Measurements from ENCODE around the gene NUDCD3. TPM values are rescaled to one million over a fixed set of nuclear protein-coding genes. Genes with fewer than 3 reads are reported as not detected.

Gene NUDCD3
- total and polyA plus RNA-seq, 2 experiments from 2014 or later = 35.7 to 42.7 TPM

DNA sequence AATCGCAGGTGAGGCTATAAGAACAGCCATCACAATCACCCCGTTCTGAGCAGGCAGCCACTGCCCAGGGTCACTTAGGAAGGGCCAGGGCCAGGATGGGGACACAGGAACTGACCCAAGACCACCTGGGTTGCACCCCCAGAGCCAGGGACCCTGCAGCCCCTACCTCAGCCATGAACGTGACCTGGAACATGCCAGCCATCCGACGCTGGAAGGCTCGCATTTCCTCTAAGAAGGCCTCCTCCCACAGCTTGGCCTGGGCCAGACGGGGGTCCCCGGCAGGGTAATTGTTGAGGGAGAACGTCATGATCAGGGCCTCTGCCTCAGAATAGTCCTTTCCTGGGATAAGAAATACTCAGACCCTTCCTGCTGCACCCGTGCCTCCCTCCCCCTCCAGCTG, 45.6 kb upstream of the NUDCD3 start:
- Mint-ChIP-seq H3K27ac (no peak overlapping the region), H3K4me3 (no peak overlapping the region), H3K4me1 (no peaks in the 10 kb centered on the region; the same call in 2 of the 3 replicates), H3K36me3 (ENCODE audit: low read depth) (no peaks in the 10 kb centered on the region; the same call in 2 of the 3 replicates), H3K9me3 (no peaks in the 10 kb centered on the region), H3K27me3 (ENCODE audit: insufficient read depth, low read depth, poor library complexity) (peaks cover 15% of the 10 kb centered on the region)
- no peak overlapping the region for H3K4me2 ChIP-seq
- no peaks in the 10 kb centered on the region for H3K9me2 ChIP-seq (ENCODE audit: insufficient read depth)
- H3K36me3 ChIP-seq (ENCODE audit: insufficient read depth) = no peaks in the 10 kb centered on the region
- TF ChIP-seq STAT1 (IDR thresholded peaks at IDR 0.05; ENCODE audit: unreplicated experiment) (no peak), ZNF331 (CRISPR knock-in tag; IDR thresholded peaks at IDR 0.05; ENCODE audit: low read depth) (no peak), POLR2AphosphoS5 (IDR thresholded peaks at IDR 0.05; ENCODE audit: low read depth) (no peak), EZH2phosphoT487 (IDR thresholded peaks at IDR 0.05; ENCODE audit: unreplicated experiment) (no peak), JUNB (IDR thresholded peaks at IDR 0.05; ENCODE audit: unreplicated experiment) (no peak), NANOG (IDR thresholded peaks at IDR 0.05; ENCODE audit: borderline replicate concordance) (no peak)
- TF ChIP-seq, protein P1, sequence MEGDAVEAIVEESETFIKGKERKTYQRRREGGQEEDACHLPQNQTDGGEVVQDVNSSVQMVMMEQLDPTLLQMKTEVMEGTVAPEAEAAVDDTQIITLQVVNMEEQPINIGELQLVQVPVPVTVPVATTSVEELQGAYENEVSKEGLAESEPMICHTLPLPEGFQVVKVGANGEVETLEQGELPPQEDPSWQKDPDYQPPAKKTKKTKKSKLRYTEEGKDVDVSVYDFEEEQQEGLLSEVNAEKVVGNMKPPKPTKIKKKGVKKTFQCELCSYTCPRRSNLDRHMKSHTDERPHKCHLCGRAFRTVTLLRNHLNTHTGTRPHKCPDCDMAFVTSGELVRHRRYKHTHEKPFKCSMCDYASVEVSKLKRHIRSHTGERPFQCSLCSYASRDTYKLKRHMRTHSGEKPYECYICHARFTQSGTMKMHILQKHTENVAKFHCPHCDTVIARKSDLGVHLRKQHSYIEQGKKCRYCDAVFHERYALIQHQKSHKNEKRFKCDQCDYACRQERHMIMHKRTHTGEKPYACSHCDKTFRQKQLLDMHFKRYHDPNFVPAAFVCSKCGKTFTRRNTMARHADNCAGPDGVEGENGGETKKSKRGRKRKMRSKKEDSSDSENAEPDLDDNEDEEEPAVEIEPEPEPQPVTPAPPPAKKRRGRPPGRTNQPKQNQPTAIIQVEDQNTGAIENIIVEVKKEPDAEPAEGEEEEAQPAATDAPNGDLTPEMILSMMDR (conservative IDR thresholded peaks at IDR 0.05; ENCODE audit: low read depth in 2 of 2) = no peak
- TF ChIP-seq, protein P2, sequence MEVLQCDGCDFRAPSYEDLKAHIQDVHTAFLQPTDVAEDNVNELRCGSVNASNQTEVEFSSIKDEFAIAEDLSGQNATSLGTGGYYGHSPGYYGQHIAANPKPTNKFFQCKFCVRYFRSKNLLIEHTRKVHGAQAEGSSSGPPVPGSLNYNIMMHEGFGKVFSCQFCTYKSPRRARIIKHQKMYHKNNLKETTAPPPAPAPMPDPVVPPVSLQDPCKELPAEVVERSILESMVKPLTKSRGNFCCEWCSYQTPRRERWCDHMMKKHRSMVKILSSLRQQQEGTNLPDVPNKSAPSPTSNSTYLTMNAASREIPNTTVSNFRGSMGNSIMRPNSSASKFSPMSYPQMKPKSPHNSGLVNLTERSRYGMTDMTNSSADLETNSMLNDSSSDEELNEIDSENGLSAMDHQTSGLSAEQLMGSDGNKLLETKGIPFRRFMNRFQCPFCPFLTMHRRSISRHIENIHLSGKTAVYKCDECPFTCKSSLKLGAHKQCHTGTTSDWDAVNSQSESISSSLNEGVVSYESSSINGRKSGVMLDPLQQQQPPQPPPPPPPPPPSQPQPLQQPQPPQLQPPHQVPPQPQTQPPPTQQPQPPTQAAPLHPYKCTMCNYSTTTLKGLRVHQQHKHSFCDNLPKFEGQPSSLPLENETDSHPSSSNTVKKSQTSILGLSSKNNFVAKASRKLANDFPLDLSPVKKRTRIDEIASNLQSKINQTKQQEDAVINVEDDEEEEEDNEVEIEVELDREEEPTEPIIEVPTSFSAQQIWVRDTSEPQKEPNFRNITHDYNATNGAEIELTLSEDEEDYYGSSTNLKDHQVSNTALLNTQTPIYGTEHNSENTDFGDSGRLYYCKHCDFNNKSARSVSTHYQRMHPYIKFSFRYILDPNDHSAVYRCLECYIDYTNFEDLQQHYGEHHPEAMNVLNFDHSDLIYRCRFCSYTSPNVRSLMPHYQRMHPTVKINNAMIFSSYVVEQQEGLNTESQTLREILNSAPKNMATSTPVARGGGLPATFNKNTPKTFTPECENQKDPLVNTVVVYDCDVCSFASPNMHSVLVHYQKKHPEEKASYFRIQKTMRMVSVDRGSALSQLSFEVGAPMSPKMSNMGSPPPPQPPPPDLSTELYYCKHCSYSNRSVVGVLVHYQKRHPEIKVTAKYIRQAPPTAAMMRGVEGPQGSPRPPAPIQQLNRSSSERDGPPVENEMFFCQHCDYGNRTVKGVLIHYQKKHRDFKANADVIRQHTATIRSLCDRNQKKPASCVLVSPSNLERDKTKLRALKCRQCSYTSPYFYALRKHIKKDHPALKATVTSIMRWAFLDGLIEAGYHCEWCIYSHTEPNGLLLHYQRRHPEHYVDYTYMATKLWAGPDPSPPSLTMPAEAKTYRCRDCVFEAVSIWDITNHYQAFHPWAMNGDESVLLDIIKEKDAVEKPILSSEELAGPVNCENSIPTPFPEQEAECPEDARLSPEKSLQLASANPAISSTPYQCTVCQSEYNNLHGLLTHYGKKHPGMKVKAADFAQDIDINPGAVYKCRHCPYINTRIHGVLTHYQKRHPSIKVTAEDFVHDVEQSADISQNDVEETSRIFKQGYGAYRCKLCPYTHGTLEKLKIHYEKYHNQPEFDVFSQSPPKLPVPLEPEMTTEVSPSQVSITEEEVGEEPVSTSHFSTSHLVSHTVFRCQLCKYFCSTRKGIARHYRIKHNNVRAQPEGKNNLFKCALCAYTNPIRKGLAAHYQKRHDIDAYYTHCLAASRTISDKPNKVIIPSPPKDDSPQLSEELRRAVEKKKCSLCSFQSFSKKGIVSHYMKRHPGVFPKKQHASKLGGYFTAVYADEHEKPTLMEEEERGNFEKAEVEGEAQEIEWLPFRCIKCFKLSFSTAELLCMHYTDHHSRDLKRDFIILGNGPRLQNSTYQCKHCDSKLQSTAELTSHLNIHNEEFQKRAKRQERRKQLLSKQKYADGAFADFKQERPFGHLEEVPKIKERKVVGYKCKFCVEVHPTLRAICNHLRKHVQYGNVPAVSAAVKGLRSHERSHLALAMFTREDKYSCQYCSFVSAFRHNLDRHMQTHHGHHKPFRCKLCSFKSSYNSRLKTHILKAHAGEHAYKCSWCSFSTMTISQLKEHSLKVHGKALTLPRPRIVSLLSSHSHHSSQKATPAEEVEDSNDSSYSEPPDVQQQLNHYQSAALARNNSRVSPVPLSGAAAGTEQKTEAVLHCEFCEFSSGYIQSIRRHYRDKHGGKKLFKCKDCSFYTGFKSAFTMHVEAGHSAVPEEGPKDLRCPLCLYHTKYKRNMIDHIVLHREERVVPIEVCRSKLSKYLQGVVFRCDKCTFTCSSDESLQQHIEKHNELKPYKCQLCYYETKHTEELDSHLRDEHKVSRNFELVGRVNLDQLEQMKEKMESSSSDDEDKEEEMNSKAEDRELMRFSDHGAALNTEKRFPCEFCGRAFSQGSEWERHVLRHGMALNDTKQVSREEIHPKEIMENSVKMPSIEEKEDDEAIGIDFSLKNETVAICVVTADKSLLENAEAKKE (CRISPR knock-in tag; IDR thresholded peaks at IDR 0.05) = no peak
- no peak overlapping the region for H3K27ac ChIP-seq (ENCODE audit: low read depth)
- H3K4me3 ChIP-seq = no peak overlapping the region
- H3K4me1 ChIP-seq (ENCODE audit: insufficient read depth) = no peaks in the 10 kb centered on the region
- H3K27me3 ChIP-seq (ENCODE audit: insufficient read depth) = no peaks in the 10 kb centered on the region
- no peaks in the 10 kb centered on the region for H4K20me1 ChIP-seq (replicated peaks; ENCODE audit: insufficient read depth)
- ATAC-seq (no peak), DNase-seq (ENCODE audit: low spot score) (no peak)
- H3K79me2 ChIP-seq (replicated peaks; ENCODE audit: insufficient read depth) = no peaks in the 10 kb centered on the region
- H2AFZ ChIP-seq = no peak overlapping the region
- no peaks in the 10 kb centered on the region for H3F3A ChIP-seq (replicated peaks; ENCODE audit: low read depth)
